Measurements from ENCODE around the gene TTC39B.

TTC39B gene

GRCh38 chr9:15138357-15138686 lies 168.7 kb downstream of the TTC39B start:
- TF ChIP-seq CREB1 (IDR thresholded peaks at IDR 0.05; ENCODE audit: low read depth) (no peak), CEBPB (IDR thresholded peaks at IDR 0.05) (no peak), NFIC (IDR thresholded peaks at IDR 0.05) (no peak), TEAD4 (IDR thresholded peaks at IDR 0.05) (no peak), TAF1 (IDR thresholded peaks at IDR 0.05; ENCODE audit: low read depth) (no peak), EGR1 (IDR thresholded peaks at IDR 0.05) (no peak), MAX (IDR thresholded peaks at IDR 0.05) (no peak), TCF12 (IDR thresholded peaks at IDR 0.05; ENCODE audit: low read depth) (no peak), ZBTB7A (IDR thresholded peaks at IDR 0.05; ENCODE audit: low read depth) (no peak), EP300 (IDR thresholded peaks at IDR 0.05; ENCODE audit: borderline replicate concordance) (no peak), FOXM1 (IDR thresholded peaks at IDR 0.05; ENCODE audit: borderline replicate concordance, low read depth) (no peak), YY1 (IDR thresholded peaks at IDR 0.05; ENCODE audit: low read depth) (no peak), REST (IDR thresholded peaks at IDR 0.05; ENCODE audit: low read depth) (no peak), RAD21 (IDR thresholded peaks at IDR 0.05; ENCODE audit: low read depth) (no peak), USF1 (IDR thresholded peaks at IDR 0.05) (no peak)

- no peak for TF ChIP-seq CEBPB (IDR thresholded peaks at IDR 0.05)
- TF ChIP-seq YY1 (IDR thresholded peaks at IDR 0.05; ENCODE audit: low read depth), result no peak
Measured at GRCh38 chr9:15137658-15138356, 169.2 kb downstream of the TTC39B start.

- TF ChIP-seq REST (IDR thresholded peaks at IDR 0.05; ENCODE audit: low read depth) (no peak), CEBPB (IDR thresholded peaks at IDR 0.05) (no peak), FOXM1 (IDR thresholded peaks at IDR 0.05; ENCODE audit: borderline replicate concordance, low read depth) (no peak), EP300 (IDR thresholded peaks at IDR 0.05; ENCODE audit: borderline replicate concordance) (no peak), MAX (IDR thresholded peaks at IDR 0.05) (no peak), CREB1 (IDR thresholded peaks at IDR 0.05; ENCODE audit: low read depth) (no peak), ZBTB7A (IDR thresholded peaks at IDR 0.05; ENCODE audit: low read depth) (no peak), YY1 (IDR thresholded peaks at IDR 0.05; ENCODE audit: low read depth) (no peak), TAF1 (IDR thresholded peaks at IDR 0.05; ENCODE audit: low read depth) (no peak), RAD21 (IDR thresholded peaks at IDR 0.05; ENCODE audit: low read depth) (no peak), NFIC (IDR thresholded peaks at IDR 0.05) (no peak), TCF12 (IDR thresholded peaks at IDR 0.05; ENCODE audit: low read depth) (no peak), USF1 (IDR thresholded peaks at IDR 0.05) (no peak), EGR1 (IDR thresholded peaks at IDR 0.05) (no peak), TEAD4 (IDR thresholded peaks at IDR 0.05) (no peak)
Measured at GRCh38 chr9:15137089-15137488, 169.9 kb downstream of the TTC39B start.

- no peak for TF ChIP-seq YY1 (IDR thresholded peaks at IDR 0.05; ENCODE audit: low read depth)
- TF ChIP-seq USF1 (IDR thresholded peaks at IDR 0.05), result peak; percentile 50
Measured at GRCh38 chr9:15136646-15137045, 170.4 kb downstream of the TTC39B start.

- TF ChIP-seq TEAD4 (IDR thresholded peaks at IDR 0.05) (peak; percentile 62), CREB1 (IDR thresholded peaks at IDR 0.05; ENCODE audit: low read depth) (no peak), TAF1 (IDR thresholded peaks at IDR 0.05; ENCODE audit: low read depth) (no peak), RAD21 (IDR thresholded peaks at IDR 0.05; ENCODE audit: low read depth) (peak; percentile 89)
Measured at GRCh38 chr9:15135164-15135792, 171.7 kb downstream of the TTC39B start.

- TF ChIP-seq RAD21 (IDR thresholded peaks at IDR 0.05; ENCODE audit: low read depth) (no peak), CREB1 (IDR thresholded peaks at IDR 0.05; ENCODE audit: low read depth) (no peak)
Measured at GRCh38 chr9:15133488-15133887, 173.5 kb downstream of the TTC39B start.

Data from Ishikawa (cell line).